Transverse colon (tissue), 4 donors: ENCODE measurements around the gene VWC2. TPM values are rescaled to one million over a fixed set of nuclear protein-coding genes. Genes with fewer than 3 reads are reported as not detected.
"Not testable (repeated sequence)": the region's sequence is repeated elsewhere in the genome, so short reads cannot be mapped to it uniquely, and the experiment has no call there.

Source experiments
- DNase-seq: peaks from one replicate; pipeline ENCODE4 v3.0.0-alpha.2; 2019
- H3K27ac ChIP-seq, 4 donors: fragments of 200-600 bp; sonication (generic); 2 replicates each; pipeline ENCODE4 v1.5.1; 2016 to 2018; ENCODE audit warnings: inconsistent platforms in 4 of 4
- H3K27me3 ChIP-seq: fragments of 200-600 bp; sonication (generic); 2 replicates; pipeline ENCODE4 v1.5.1; 2017; ENCODE audit warnings: inconsistent platforms
- H3K36me3 ChIP-seq, 4 donors: fragments of 200-600 bp; sonication (generic); 2 replicates each; pipeline ENCODE4 v1.5.1; 2017 to 2019; ENCODE audit warnings: inconsistent platforms in 4 of 4
- H3K4me1 ChIP-seq, 4 donors: fragments of 200-600 bp; sonication (generic); 2 replicates each; pipeline ENCODE4 v1.5.1; 2017 to 2020; ENCODE audit warnings: inconsistent platforms in 4 of 4
- H3K4me3 ChIP-seq, 4 donors: fragments of 200-600 bp; sonication (generic); 1 replicate in 1 of 4; 2 replicates in 3 of 4; pipeline versions ENCODE4 v1.5.1 to v1.6.1; 2017 to 2019; ENCODE audit warnings: inconsistent platforms in 4 of 4
- H3K9me3 ChIP-seq, 2 donors: fragments of 200-600 bp; sonication (generic); 2 replicates each; pipeline ENCODE4 v1.5.1; 2017 to 2019; ENCODE audit warnings: inconsistent platforms in 2 of 2
- EP300 ChIP-seq: sonication (generic); formaldehyde crosslinking; IDR thresholded peaks from one replicate; pipeline ENCODE4 v1.6.1; 2017; ENCODE audit warnings: antibody characterized with exemption, low read depth
- POLR2A ChIP-seq: fragments of 450-650 bp; IDR thresholded peaks from one replicate; pipeline ENCODE4 v1.6.1; 2016; ENCODE audit warnings: antibody characterized with exemption, mild to moderate bottlenecking, moderate library complexity
- POLR2AphosphoS5 ChIP-seq, 3 donors: sonication (generic); formaldehyde crosslinking; IDR thresholded peaks; one replicate each; pipeline ENCODE4 v1.6.1; 2016; ENCODE audit warnings: antibody characterized with exemption in 3 of 3
- WGBS, 2 donors: methylation state at CpG; one replicate each; pipeline ENCODE4 v1.1.5; 2018; ENCODE audit warnings: low coverage in 1 of 2; 5-methylcytosine and 5-hydroxymethylcytosine counted together
- in situ Hi-C, 4 donors: fragments of 200-750 bp; cut with MboI; loops; one replicate each; pipeline versions ENCODE4 v1.15.0 to v1.15.1; 2017; ENCODE audit warnings: low sequenced_read_pairs in 3 of 4, low pct_ligation_motif_present in 1 of 4, low pct_unique_long_range_greater_than_20kb in 1 of 4
- intact Hi-C: fragments of 100-400 bp; cut with DNase I; formaldehyde crosslinking; loops from one replicate; pipeline ENCODE4 v1.15.1; 2023; ENCODE audit warnings: low total_unique reads
- total RNA-seq, 4 donors: library from RNA; depleted of rRNA; stranded (reverse); fragments of >200 nt; gene quantifications; one replicate each; pipeline ENCODE4 v1.1.0, GENCODE V29; 2016
- TF ChIP-seq, protein P1 (sequence below), 5 experiments: fragments of 200-600 bp in 3 of 5; fragments of 450-650 bp in 2 of 5; sonication (generic) in 3 of 5; IDR thresholded peaks; 1 replicate in 2 of 5; 2 replicates in 3 of 5; pipeline ENCODE4 v1.5.1; 2016 to 2017; ENCODE audit warnings: antibody characterized with exemption in 5 of 5, inconsistent platforms in 3 of 5, mild to moderate bottlenecking in 2 of 5, moderate library complexity in 1 of 5

VWC2 gene
- total RNA-seq, 4 donors from 2014 or later = 0.16 to 0.27 TPM; not detected in 2

- in situ Hi-C loops = no loop called here
- intact Hi-C loops = no loop called here
- no peaks in the 10 kb centered on the region for H3K27me3 ChIP-seq
- H3K27ac ChIP-seq = no peak overlapping the region
- H3K9me3 ChIP-seq = no peaks in the 10 kb centered on the region
- no peak overlapping the region for H3K4me3 ChIP-seq
- no peak for TF ChIP-seq EP300
- no peak for TF ChIP-seq POLR2AphosphoS5 (IDR thresholded peaks at IDR 0.05)
- H3K36me3 ChIP-seq = no peaks in the 10 kb centered on the region
- WGBS, 2 donors = 54 to 57% methylated on average over 4 to 5 of the region's 5 CpGs
- no peak for DNase-seq
- H3K4me1 ChIP-seq = no peaks in the 10 kb centered on the region
Measured at GRCh38 chr7:49845626-49846025, 72.2 kb downstream of the VWC2 start.

DNA sequence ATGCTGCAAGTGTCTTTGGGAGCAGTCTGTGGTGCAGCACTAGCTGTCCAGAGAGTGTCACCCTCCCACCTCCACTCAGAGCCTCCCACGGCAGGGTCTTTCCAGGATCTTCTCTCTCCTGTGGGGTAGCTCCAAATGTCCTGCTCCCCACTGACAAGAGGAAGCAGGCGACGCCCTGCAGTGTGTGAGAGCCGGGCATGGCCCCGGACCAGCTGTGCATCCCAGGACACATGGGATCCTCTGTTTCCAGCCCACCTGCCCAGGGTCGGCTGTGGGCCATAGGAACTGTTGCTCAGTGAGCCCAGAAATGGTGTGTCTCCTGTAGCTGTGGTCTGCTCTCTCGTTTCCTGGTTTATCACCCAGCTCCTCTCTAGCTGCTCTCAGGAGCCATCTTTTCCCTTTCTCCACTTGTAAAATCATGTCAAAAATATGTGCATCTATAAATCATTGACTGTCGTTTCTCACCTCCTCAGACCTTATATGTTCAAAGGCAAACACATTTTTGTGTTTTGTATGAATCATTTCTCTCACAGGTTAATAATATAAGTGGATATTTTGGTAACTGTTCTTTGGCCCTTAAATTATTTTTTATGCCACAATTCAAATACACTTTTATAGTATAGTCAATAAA, 74.9 kb downstream of the VWC2 start:
- Histone ChIP-seq H3K9me3 (no peaks in the 10 kb centered on the region), H3K27me3 (no peaks in the 10 kb centered on the region), H3K4me1 (no peaks in the 10 kb centered on the region), H3K36me3 (no peaks in the 10 kb centered on the region), H3K27ac (no peak overlapping the region), H3K4me3 (no peak overlapping the region)
- DNase-seq = no peak
- in situ Hi-C loops = no loop called here
- TF ChIP-seq POLR2AphosphoS5 (IDR thresholded peaks at IDR 0.05) (no peak), EP300 (no peak), POLR2A (no peak)
- TF ChIP-seq, protein P1, sequence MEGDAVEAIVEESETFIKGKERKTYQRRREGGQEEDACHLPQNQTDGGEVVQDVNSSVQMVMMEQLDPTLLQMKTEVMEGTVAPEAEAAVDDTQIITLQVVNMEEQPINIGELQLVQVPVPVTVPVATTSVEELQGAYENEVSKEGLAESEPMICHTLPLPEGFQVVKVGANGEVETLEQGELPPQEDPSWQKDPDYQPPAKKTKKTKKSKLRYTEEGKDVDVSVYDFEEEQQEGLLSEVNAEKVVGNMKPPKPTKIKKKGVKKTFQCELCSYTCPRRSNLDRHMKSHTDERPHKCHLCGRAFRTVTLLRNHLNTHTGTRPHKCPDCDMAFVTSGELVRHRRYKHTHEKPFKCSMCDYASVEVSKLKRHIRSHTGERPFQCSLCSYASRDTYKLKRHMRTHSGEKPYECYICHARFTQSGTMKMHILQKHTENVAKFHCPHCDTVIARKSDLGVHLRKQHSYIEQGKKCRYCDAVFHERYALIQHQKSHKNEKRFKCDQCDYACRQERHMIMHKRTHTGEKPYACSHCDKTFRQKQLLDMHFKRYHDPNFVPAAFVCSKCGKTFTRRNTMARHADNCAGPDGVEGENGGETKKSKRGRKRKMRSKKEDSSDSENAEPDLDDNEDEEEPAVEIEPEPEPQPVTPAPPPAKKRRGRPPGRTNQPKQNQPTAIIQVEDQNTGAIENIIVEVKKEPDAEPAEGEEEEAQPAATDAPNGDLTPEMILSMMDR (IDR thresholded peaks at IDR 0.05) = no peak
- whole genome bisulfite sequencing, 2 donors = 33 to 66% methylated on average over 3 to 8 of the region's 8 CpGs
- intact Hi-C loops = no loop called here

DNA sequence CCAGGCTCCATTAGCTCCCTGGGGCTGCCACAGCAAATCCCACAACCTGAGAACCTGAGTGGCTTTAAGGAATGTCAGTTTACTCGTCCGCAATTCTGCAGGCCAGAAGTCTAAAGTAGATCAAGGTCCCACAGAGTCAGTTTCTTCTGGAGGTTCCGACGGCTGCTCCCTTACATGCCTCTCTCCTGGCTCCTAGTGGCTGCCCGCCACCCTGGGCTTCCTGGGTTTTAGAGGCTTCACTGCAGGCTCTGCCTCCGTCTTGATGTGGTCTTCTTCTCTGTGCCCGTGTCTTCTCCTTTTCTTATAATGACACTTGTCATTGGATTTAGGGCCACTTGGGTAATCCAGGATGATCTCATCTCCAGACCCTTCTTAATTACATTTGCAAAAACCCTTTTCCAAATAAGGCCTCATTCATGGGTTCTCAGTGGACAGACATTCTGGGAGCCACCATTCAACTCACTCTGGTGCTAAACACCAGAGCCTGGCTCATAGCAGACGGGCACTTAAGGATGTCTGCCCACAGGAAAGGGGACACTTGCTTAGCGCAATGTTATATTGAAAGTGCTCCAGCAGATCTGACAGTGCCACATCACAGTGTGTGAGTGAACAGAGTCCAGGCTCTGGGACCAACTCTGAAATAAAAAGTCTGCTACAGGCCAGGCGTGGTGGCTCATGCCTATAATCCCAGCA, 77.6 kb downstream of the VWC2 start:
- in situ Hi-C loops = loop anchor here in 2 of 4 donors (25.0 kb wide), 1 partner anchor 1539 kb away; no protein-coding TSS in a partner anchor
- DNase-seq = no peak
- Histone ChIP-seq H3K36me3 (no peaks in the 10 kb centered on the region), H3K9me3 (no peaks in the 10 kb centered on the region), H3K4me3 (no peak overlapping the region), H3K27me3 (no peaks in the 10 kb centered on the region), H3K27ac (no peak overlapping the region), H3K4me1 (no peaks in the 10 kb centered on the region)
- intact Hi-C loops = no loop called here
- 80 to 96% methylated on average over 4 to 10 of the region's 10 CpGs for WGBS, 2 donors
- TF ChIP-seq POLR2AphosphoS5 (IDR thresholded peaks at IDR 0.05) (no peak), EP300 (no peak), POLR2A (no peak)
- TF ChIP-seq, protein P1 (IDR thresholded peaks at IDR 0.05) = no peak

GRCh38 chr7:49851614-49851934, 78.1 kb downstream of the VWC2 start:
- H3K4me1 ChIP-seq, H3K36me3 ChIP-seq, H3K27me3 ChIP-seq, DNase-seq, intact Hi-C loops, H3K9me3 ChIP-seq, H3K27ac ChIP-seq, H3K4me3 ChIP-seq: not testable (repeated sequence)
- in situ Hi-C loops = loop anchor here in 2 of 4 donors (25.0 kb wide), 1 partner anchor 1539 kb away; no protein-coding TSS in a partner anchor
- 82% methylated on average over 9 of the region's 9 CpGs; no CpG with 5 or more reads in 1 of the 2 donors for WGBS, 2 donors

- no peak for TF ChIP-seq EP300
- TF ChIP-seq POLR2A = no peak
- TF ChIP-seq, protein P1 (IDR thresholded peaks at IDR 0.05) = peak; percentile 54 to 70 (median 63)
- intact Hi-C loops (no loop called here), in situ Hi-C loops (loop anchor here in 2 of 4 donors (25.0 kb wide), 1 partner anchor 1541 kb away; no protein-coding TSS in a partner anchor)
- WGBS, 2 donors = 45% methylated on average over 11 of the region's 11 CpGs; no CpG with 5 or more reads in 1 of the 2 donors
- Histone ChIP-seq H3K9me3 (no peaks in the 10 kb centered on the region), H3K36me3 (no peaks in the 10 kb centered on the region), H3K4me1 (no peaks in the 10 kb centered on the region), H3K27ac (no peak overlapping the region), H3K4me3 (no peak overlapping the region), H3K27me3 (no peaks in the 10 kb centered on the region)
- DNase-seq = peak; percentile 24
Measured at GRCh38 chr7:49852619-49853462, 79.4 kb downstream of the VWC2 start.
